Muscle of leg (tissue), 16 donors: ENCODE results near the gene ETF1. TPM values are rescaled to one million over a fixed set of nuclear protein-coding genes. Genes with fewer than 3 reads are reported as not detected.

Experiments
- DNase-seq: peaks from one replicate; pipeline ENCODE4 v3.0.0; 2013
- H3K27ac ChIP-seq: one replicate; pipeline ENCODE4 v1.5.1; 2013; ENCODE audit warnings: mild to moderate bottlenecking, low read length, control low read depth
- H3K27me3 ChIP-seq: one replicate; pipeline ENCODE4 v1.6.1; 2013; ENCODE audit warnings: low read length; ENCODE audit not compliant: control insufficient read depth, insufficient read depth
- H3K36me3 ChIP-seq: one replicate; pipeline ENCODE4 v1.6.1; 2013; ENCODE audit warnings: low read length; ENCODE audit not compliant: control insufficient read depth, insufficient read depth
- H3K4me1 ChIP-seq: one replicate; pipeline ENCODE4 v1.6.1; 2013; ENCODE audit warnings: low read length; ENCODE audit not compliant: control insufficient read depth, insufficient read depth
- H3K4me3 ChIP-seq: one replicate; pipeline ENCODE4 v1.5.1; 2013; ENCODE audit warnings: low read length, control low read depth
- H3K9me3 ChIP-seq: replicated peaks from 2 replicates; pipeline ENCODE4 v1.6.1; 2013; ENCODE audit warnings: low read depth, low read length; ENCODE audit not compliant: control insufficient read depth
- WGBS: methylation state at CpG from one replicate; pipeline ENCODE4 v1.1.5; 2013; ENCODE audit warnings: missing lambda C conversion rate; ENCODE audit not compliant: insufficient coverage; 5-methylcytosine and 5-hydroxymethylcytosine counted together
- long read RNA-seq, 11 donors: transcript quantifications; one replicate each; lab custom pipeline, GENCODE V29; 2026
- polyA plus RNA-seq, 8 donors: library from polyadenylated mRNA; unstranded; fragments of 120-200 nt; gene quantifications; one replicate each; pipeline versions ENCODE4 v1.2.1 to v1.2.3, GENCODE V29; 2013; ENCODE audit warnings: inconsistent platforms in 1 of 8, low replicate concordance in 1 of 8; ENCODE audit not compliant: insufficient read length in 8 of 8, insufficient read depth in 1 of 8
- total RNA-seq: library from RNA; stranded (reverse); fragments of 120-200 nt; gene quantifications from one replicate; pipeline ENCODE4 v1.2.4, GENCODE V29; 2013

The ETF1 gene
- total RNA-seq = 43.0 TPM
- polyA plus RNA-seq = 10 to 100 TPM; 36.1 to 55.7 (median 45.9) TPM
- long read RNA-seq, donor 1, transcript ETF1-201 (11 exons, 3,742 nt) = major isoform, 5 of 17 reads
- long read RNA-seq, donor 1, partial matches to known transcripts = 12 of 17 reads
- long read RNA-seq, donor 1, other reads (novel, unspliced or antisense) = 0 of 17 reads
- long read RNA-seq, donor 2 = 0 reads
- long read RNA-seq, donor 3, transcript ETF1-201 (11 exons, 3,742 nt) = major isoform, 12 of 26 reads
- long read RNA-seq, donor 3, partial matches to known transcripts = 14 of 26 reads
- long read RNA-seq, donor 3, other reads (novel, unspliced or antisense) = 0 of 26 reads
- long read RNA-seq, donor 4, partial matches to known transcripts = 0 of 3 reads
- long read RNA-seq, donor 4, other reads (novel, unspliced or antisense) = 0 of 3 reads
- long read RNA-seq, donor 5, transcript ETF1-201 (11 exons, 3,742 nt) = major isoform, 14 of 53 reads
- long read RNA-seq, donor 5, partial matches to known transcripts = 39 of 53 reads
- long read RNA-seq, donor 5, other reads (novel, unspliced or antisense) = 0 of 53 reads
- long read RNA-seq, donor 6, transcript ETF1-201 (11 exons, 3,742 nt) = major isoform, 18 of 25 reads
- long read RNA-seq, donor 6, partial matches to known transcripts = 7 of 25 reads
- long read RNA-seq, donor 6, other reads (novel, unspliced or antisense) = 0 of 25 reads
- long read RNA-seq, donor 7, transcript ETF1-201 (11 exons, 3,742 nt) = major isoform, 14 of 29 reads
- long read RNA-seq, donor 7, partial matches to known transcripts = 15 of 29 reads
- long read RNA-seq, donor 7, other reads (novel, unspliced or antisense) = 0 of 29 reads
- long read RNA-seq, donor 8, transcript ETF1-201 (11 exons, 3,742 nt) = major isoform, 5 of 5 reads
- long read RNA-seq, donor 8, partial matches to known transcripts = 0 of 5 reads
- long read RNA-seq, donor 8, other reads (novel, unspliced or antisense) = 0 of 5 reads
- long read RNA-seq, donor 9, partial matches to known transcripts = 8 of 10 reads
- long read RNA-seq, donor 9, other reads (novel, unspliced or antisense) = 0 of 10 reads
- long read RNA-seq, donor 10, transcript ETF1-201 (11 exons, 3,742 nt) = major isoform, 9 of 10 reads
- long read RNA-seq, donor 10, partial matches to known transcripts = 0 of 10 reads
- long read RNA-seq, donor 10, other reads (novel, unspliced or antisense) = 0 of 10 reads
- long read RNA-seq, donor 11, partial matches to known transcripts = 0 of 2 reads
- long read RNA-seq, donor 11, other reads (novel, unspliced or antisense) = 0 of 2 reads

- H3K36me3 ChIP-seq = peaks cover 2% of the 10 kb centered on the region
- under 1% methylated on average over 50 of the region's 70 CpGs for WGBS
- peak within 1 kb of the TSS; percentile 100 for H3K4me3 ChIP-seq
- H3K27me3 ChIP-seq = no peaks in the 10 kb centered on the region
- DNase-seq = peak; percentile 100
- peak within 1 kb of the TSS; percentile 99 for H3K27ac ChIP-seq
- H3K4me1 ChIP-seq = peaks cover 22% of the 10 kb centered on the region
- no peaks in the 10 kb centered on the region for H3K9me3 ChIP-seq
These were observed at the start of gene ETF1 for GRCh38 chr5:138542956-138543729. TSS of gene ETF1 (minus strand) at chr5:138543236. CDS start at chr5:138542918, 318 bp downstream.

DNA sequence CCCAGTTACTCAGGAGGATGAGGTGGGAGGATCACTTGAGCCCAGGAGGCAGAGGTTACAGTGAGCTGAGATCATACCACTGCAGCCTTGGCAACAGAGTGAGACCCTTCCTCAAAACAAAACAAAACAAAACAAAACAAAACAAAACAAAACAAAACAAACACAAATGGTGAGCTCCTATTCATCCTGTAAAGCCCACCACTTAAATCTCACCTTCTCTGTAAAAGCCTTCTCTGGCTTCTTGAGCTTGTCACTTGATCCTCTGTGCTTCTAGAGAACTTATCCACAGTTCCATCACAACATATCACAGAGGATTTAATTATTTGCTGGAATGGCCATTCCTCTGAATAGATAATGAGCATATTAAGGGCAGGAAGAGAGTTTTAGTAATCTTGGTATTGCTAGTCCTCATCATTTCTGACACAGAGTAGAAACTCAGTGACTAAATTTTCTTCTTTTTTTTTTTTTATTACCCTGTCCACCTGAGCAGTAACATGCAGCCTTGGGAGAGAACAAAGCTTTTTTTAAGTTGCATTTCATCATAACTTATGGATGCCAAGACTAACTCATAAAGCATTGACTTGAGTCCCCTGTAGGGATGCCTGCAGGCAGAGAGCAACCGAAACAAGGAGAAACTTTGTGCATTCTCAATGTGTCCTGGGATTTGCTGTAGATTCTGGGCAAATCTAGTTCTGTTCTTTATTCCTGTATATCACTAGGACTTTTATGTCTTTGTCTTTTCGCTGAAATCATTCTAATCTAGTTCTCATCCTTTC lies 45.2 kb upstream of the ETF1 start:
- H3K9me3 ChIP-seq = no peaks in the 10 kb centered on the region
- H3K4me3 ChIP-seq = no peak overlapping the region
- no peak overlapping the region for H3K27ac ChIP-seq
- H3K4me1 ChIP-seq = no peaks in the 10 kb centered on the region
- no peaks in the 10 kb centered on the region for H3K36me3 ChIP-seq
- no CpG with 5 or more reads among the region's 2 CpGs for WGBS
- no peak for DNase-seq
- H3K27me3 ChIP-seq = no peaks in the 10 kb centered on the region

DNA sequence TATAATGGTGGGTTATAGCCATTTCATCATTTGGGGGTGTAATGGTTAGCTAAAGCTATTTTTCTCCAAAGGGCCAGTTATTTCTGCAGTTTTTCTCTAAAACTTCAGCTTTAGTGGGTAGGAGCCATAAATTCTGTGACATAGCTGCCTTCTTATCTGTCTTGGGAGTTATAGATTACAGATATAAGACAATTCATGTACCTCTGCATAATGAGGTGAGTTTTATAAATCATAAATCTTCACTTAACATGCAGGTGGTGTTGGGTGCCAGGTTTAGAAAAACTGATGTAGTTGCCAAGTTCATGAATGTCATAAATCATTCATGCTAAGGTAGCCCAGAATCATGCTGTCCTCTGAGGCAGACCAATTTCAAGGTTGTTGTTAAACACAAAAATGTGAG lies 42.1 kb upstream of the ETF1 start:
- Histone ChIP-seq H3K4me3 (no peak overlapping the region), H3K27me3 (no peaks in the 10 kb centered on the region), H3K27ac (no peak overlapping the region), H3K9me3 (no peaks in the 10 kb centered on the region), H3K4me1 (no peaks in the 10 kb centered on the region), H3K36me3 (no peaks in the 10 kb centered on the region)
- no peak for DNase-seq

GRCh38 chr5:138583984-138584637 lies 41.1 kb upstream of the ETF1 start:
- Histone ChIP-seq H3K27me3 (no peaks in the 10 kb centered on the region), H3K9me3 (no peaks in the 10 kb centered on the region), H3K27ac (no peak overlapping the region), H3K4me1 (no peaks in the 10 kb centered on the region), H3K4me3 (no peak overlapping the region), H3K36me3 (no peaks in the 10 kb centered on the region)
- no peak for DNase-seq
- WGBS = 80% methylated on average over 2 of the region's 8 CpGs

DNA sequence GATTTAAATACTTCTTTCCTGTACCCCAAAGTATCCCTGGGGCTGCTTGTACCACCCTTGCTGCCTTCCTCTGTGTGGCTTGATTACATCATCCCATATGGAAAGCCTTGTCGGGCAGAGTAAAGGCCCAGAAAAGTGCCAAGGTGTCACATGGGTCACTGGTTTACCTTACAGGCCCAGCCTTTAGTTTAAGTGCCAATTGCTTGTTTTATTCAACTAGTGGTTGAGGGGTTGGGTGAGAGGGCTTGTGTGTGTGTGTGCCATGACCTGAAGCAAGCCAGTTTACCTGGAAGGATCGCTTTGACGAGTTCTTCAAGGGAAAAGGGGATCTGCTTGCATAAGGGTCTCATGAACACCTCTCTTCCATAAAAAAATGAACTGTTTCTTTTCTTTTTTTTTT lies 39.9 kb upstream of the ETF1 start:
- Histone ChIP-seq H3K4me1 (no peaks in the 10 kb centered on the region), H3K27me3 (no peaks in the 10 kb centered on the region), H3K9me3 (no peaks in the 10 kb centered on the region), H3K27ac (no peak overlapping the region), H3K36me3 (no peaks in the 10 kb centered on the region), H3K4me3 (no peak overlapping the region)
- DNase-seq = no peak
- 67% methylated on average over 1 of the region's 3 CpGs for WGBS

DNA sequence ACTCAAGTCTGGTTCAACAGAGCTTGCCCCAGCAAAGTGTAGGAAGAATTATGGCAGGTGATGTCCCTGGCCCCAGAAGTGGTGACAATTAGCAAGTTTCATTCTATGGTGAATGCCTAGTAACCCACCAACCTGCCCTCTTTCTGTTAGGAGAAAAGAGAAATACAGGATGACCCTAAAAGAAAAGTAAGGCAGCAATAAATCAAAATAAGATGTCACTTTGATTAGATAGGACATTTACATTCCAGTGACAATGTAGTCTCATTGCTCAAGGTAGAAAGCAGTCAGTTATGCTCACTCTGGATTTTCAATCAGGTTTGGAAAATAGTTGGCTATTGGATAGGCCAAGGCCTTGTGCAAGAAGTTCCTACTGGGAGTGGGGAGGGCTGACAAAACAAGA lies 37.7 kb upstream of the ETF1 start:
- H3K4me3 ChIP-seq = no peak overlapping the region
- H3K27ac ChIP-seq = no peak overlapping the region
- DNase-seq = no peak
- no peaks in the 10 kb centered on the region for H3K36me3 ChIP-seq
- no peaks in the 10 kb centered on the region for H3K9me3 ChIP-seq
- peaks cover 4% of the 10 kb centered on the region for H3K4me1 ChIP-seq
- no peaks in the 10 kb centered on the region for H3K27me3 ChIP-seq

- Histone ChIP-seq H3K9me3 (no peaks in the 10 kb centered on the region), H3K36me3 (no peaks in the 10 kb centered on the region), H3K4me1 (peaks cover 4% of the 10 kb centered on the region), H3K4me3 (no peak overlapping the region), H3K27ac (no peak overlapping the region), H3K27me3 (no peaks in the 10 kb centered on the region)
- WGBS = no CpG with 5 or more reads among the region's 2 CpGs
- DNase-seq = no peak
These were observed 37.0 kb upstream of the ETF1 start for GRCh38 chr5:138580001-138580400.

GRCh38 chr5:138579517-138579863 lies 36.5 kb upstream of the ETF1 start:
- no peak overlapping the region for H3K4me3 ChIP-seq
- H3K27ac ChIP-seq = no peak overlapping the region
- no peaks in the 10 kb centered on the region for H3K27me3 ChIP-seq
- no peaks in the 10 kb centered on the region for H3K9me3 ChIP-seq
- no CpG with 5 or more reads among the region's 2 CpGs for WGBS
- H3K4me1 ChIP-seq = peaks cover 4% of the 10 kb centered on the region
- H3K36me3 ChIP-seq = no peaks in the 10 kb centered on the region
- DNase-seq = no peak

DNA sequence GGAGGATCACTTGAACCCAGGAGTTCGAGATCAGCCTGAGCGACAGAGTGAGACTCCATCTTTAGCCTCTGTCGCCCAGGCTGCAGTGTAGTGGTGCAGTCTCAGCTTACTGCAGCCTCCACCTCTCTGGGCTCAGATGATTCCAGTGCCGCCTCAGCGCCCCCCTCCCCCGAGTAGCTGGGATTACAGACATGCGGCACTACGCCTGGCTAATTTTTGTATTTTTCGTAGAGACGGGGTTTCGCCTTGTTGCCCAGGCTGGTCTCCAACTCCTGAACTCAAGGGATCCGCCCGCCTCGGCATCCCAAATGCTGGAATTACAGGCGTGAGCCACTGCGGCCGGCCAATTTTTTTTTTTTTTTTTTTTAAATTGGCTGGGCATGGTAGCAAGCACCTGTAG lies 34.4 kb upstream of the ETF1 start:
- Histone ChIP-seq H3K4me3 (no peak overlapping the region), H3K27me3 (no peaks in the 10 kb centered on the region), H3K27ac (no peak overlapping the region), H3K9me3 (no peaks in the 10 kb centered on the region), H3K36me3 (peaks cover 11% of the 10 kb centered on the region), H3K4me1 (peaks cover 9% of the 10 kb centered on the region)
- DNase-seq = no peak
- WGBS = 84% methylated on average over 17 of the region's 17 CpGs
